Panc1 (cell line): ENCODE data around the gene SLX4IP. TPM values are rescaled to one million over a fixed set of nuclear protein-coding genes. Genes with fewer than 3 reads are reported as not detected.

Experiments used
- ATAC-seq: fragments of 200-7000 bp; cut with Tn5 transposase; 2 replicates; pipeline ENCODE4 v1.9.1; 2020; ENCODE audit warnings: mild to moderate bottlenecking, moderate library complexity
- BruUV-seq: library from RNA; stranded (reverse); fragments of 400-500 nt; replicated peaks from 2 replicates; lab custom pipeline; 2021; lab: Mats Ljungman, UMichigan
- CTCF ChIA-PET: fragments of 300-600 bp; sonication (Branson Sonifier 250); formaldehyde crosslinking; loops from one replicate; lab custom pipeline; 2022; ENCODE audit warnings: antibody characterized with exemption; lab: Charles Lee
- POLR2A ChIA-PET: fragments of 300-600 bp; sonication (Branson Sonifier 250); formaldehyde crosslinking; loops from one replicate; lab custom pipeline; 2022; ENCODE audit warnings: antibody characterized with exemption; lab: Charles Lee
- DNase-seq: peaks from one replicate; pipeline ENCODE4 v3.0.0-alpha.2; 2010; ENCODE audit warnings: low read depth, low spot score
- H3K27ac ChIP-seq: 2 replicates; pipeline ENCODE4 v1.5.1; 2011; ENCODE audit warnings: mild to moderate bottlenecking, low read length, inconsistent platforms
- H3K27me3 ChIP-seq: fragments of 200-500 bp; sonication (Bioruptor generic); 2 replicates; pipeline ENCODE4 v1.6.0; 2014; ENCODE audit warnings: low read length, inconsistent platforms; ENCODE audit not compliant: control insufficient read depth, insufficient read depth
- H3K36me3 ChIP-seq: fragments of 200-500 bp; sonication (Bioruptor generic); 2 replicates; pipeline ENCODE4 v1.5.1; 2014; ENCODE audit warnings: inconsistent platforms, mild to moderate bottlenecking, low read length, moderate library complexity; ENCODE audit not compliant: control insufficient read depth, insufficient read depth
- H3K4me1 ChIP-seq: 2 replicates; pipeline ENCODE4 v1.5.1; 2011; ENCODE audit warnings: inconsistent platforms, mild to moderate bottlenecking, low read length, moderate library complexity; ENCODE audit not compliant: control insufficient read depth, insufficient read depth
- H3K4me3 ChIP-seq, 2 experiments: 2 replicates each; pipeline ENCODE4 v1.5.1; 2011 to 2012; ENCODE audit warnings: low read depth in 2 of 2, low read length in 2 of 2, mild to moderate bottlenecking in 2 of 2, inconsistent platforms in 1 of 2, moderate library complexity in 1 of 2
- H3K9me3 ChIP-seq: fragments of 200-500 bp; sonication (Bioruptor generic); 2 replicates; pipeline ENCODE4 v1.5.1; 2014; ENCODE audit warnings: low read depth, mild to moderate bottlenecking, inconsistent platforms, low read length, moderate library complexity; ENCODE audit not compliant: control insufficient read depth, insufficient read depth
- CTCF ChIP-seq: fragments of 450-650 bp; IDR thresholded peaks from 2 replicates; pipeline ENCODE4 v1.5.1; 2017; ENCODE audit warnings: mild to moderate bottlenecking
- POLR2AphosphoS5 ChIP-seq: IDR thresholded peaks from 2 replicates; pipeline ENCODE4 v1.6.1; 2012; ENCODE audit warnings: mild to moderate bottlenecking, low read depth, low read length, moderate library complexity
- REST ChIP-seq, 2 experiments: IDR thresholded peaks; 2 replicates each; pipeline ENCODE4 v1.6.1; 2011 to 2012; ENCODE audit warnings: low read depth in 2 of 2, control low read depth in 1 of 2, low read length in 1 of 2, mild to moderate bottlenecking in 1 of 2, moderate library complexity in 1 of 2; ENCODE audit not compliant: insufficient read depth in 1 of 2
- SIN3A ChIP-seq: IDR thresholded peaks from 2 replicates; pipeline ENCODE4 v1.6.1; 2012; ENCODE audit warnings: low read depth, mild to moderate bottlenecking, low read length, moderate library complexity, borderline replicate concordance; ENCODE audit not compliant: insufficient read depth
- TCF7L2 ChIP-seq: IDR thresholded peaks from 2 replicates; pipeline ENCODE4 v1.6.1; 2011; ENCODE audit warnings: mild to moderate bottlenecking, low read depth, low read length, inconsistent platforms
- in situ Hi-C: cut with HindIII; loops from 2 replicates; pipeline ENCODE4 v1.10.0; 2016; ENCODE audit warnings: low sequenced_read_pairs, low pct_unique_long_range_greater_than_20kb
- intact Hi-C: fragments of 100-400 bp; cut with micrococcal nuclease; formaldehyde crosslinking; loops from one replicate; pipeline ENCODE4 v1.10.0; 2022; ENCODE audit not compliant: unreplicated experiment
- total RNA-seq: library from RNA; stranded (reverse); gene quantifications from one replicate; pipeline ENCODE4 v1.2.1, GENCODE V29; 2021; ENCODE audit not compliant: unreplicated experiment

The SLX4IP gene
- total RNA-seq, 1 experiment from 2014 or later, result 5.4 TPM

- no TSS peak for BruUV-seq
- DNase-seq, result no peak
- CTCF ChIA-PET, result no interaction called here
- TF ChIP-seq REST (IDR thresholded peaks at IDR 0.05; ENCODE audit: insufficient read depth in 1 of 2, low read depth in 2 of 2, low read length in 1 of 2), result no peak
- no peak for TF ChIP-seq POLR2AphosphoS5
- TF ChIP-seq TCF7L2, result no peak
- no peak for TF ChIP-seq CTCF
- no peak for TF ChIP-seq SIN3A
- no peaks in the 10 kb centered on the region for H3K9me3 ChIP-seq
- in situ Hi-C loops (no loop called here), intact Hi-C loops (no loop called here)
- ATAC-seq, result no peak; the same call in 1 of the 2 replicates
- POLR2A ChIA-PET, result no interaction called here
- H3K4me1 ChIP-seq, result peaks cover 24% of the 10 kb centered on the region
- H3K4me3 ChIP-seq, result no peak overlapping the region
- no peaks in the 10 kb centered on the region for H3K36me3 ChIP-seq
- H3K27me3 ChIP-seq, result no peaks in the 10 kb centered on the region
- peak overlapping the region; percentile 62; the same call in 1 of the 2 replicates for H3K27ac ChIP-seq
Measured at GRCh38 chr20:10521068-10521831, 86.1 kb downstream of the SLX4IP start.

- no TSS peak for BruUV-seq
- in situ Hi-C loops (no loop called here), intact Hi-C loops (no loop called here)
- no peak overlapping the region for H3K4me3 ChIP-seq
- no peak for DNase-seq
- ATAC-seq, result no peak
- no peak overlapping the region for H3K27ac ChIP-seq
- H3K36me3 ChIP-seq, result no peaks in the 10 kb centered on the region
- H3K4me1 ChIP-seq, result peaks cover 24% of the 10 kb centered on the region
- H3K27me3 ChIP-seq, result no peaks in the 10 kb centered on the region
- TF ChIP-seq REST (IDR thresholded peaks at IDR 0.05; ENCODE audit: insufficient read depth in 1 of 2, low read depth in 2 of 2, low read length in 1 of 2), result no peak
- no peak for TF ChIP-seq CTCF
- TF ChIP-seq TCF7L2, result no peak
- no peak for TF ChIP-seq POLR2AphosphoS5
- no peak for TF ChIP-seq SIN3A
- CTCF ChIA-PET, result no interaction called here
- H3K9me3 ChIP-seq, result no peaks in the 10 kb centered on the region
- POLR2A ChIA-PET, result no interaction called here
Measured at GRCh38 chr20:10521836-10522235, 86.7 kb downstream of the SLX4IP start.
